IMR-90 (cell line): ENCODE data around the gene HNF1B.

Experiments
- CEBPB ChIP-seq: IDR thresholded peaks from 2 replicates; pipeline ENCODE4 v1.6.1; 2012; ENCODE audit warnings: low read depth, low read length, improper control_type of control experiment
- POLR2A ChIP-seq: IDR thresholded peaks from 2 replicates; pipeline ENCODE4 v1.6.1; 2012; ENCODE audit warnings: mild to moderate bottlenecking, low read depth, low read length
- TF ChIP-seq, protein P1 (sequence below): conservative IDR thresholded peaks from 2 replicates; pipeline ENCODE4 v1.5.1; 2012; ENCODE audit warnings: mild to moderate bottlenecking, low read depth, low read length, improper control_type of control experiment
- TF ChIP-seq, protein P2 (sequence below): fragments of 150-350 bp; IDR thresholded peaks from 2 replicates; pipeline ENCODE4 v1.6.1; 2016; ENCODE audit warnings: low read depth, mild to moderate bottlenecking, low read length, moderate library complexity, borderline replicate concordance

DNA sequence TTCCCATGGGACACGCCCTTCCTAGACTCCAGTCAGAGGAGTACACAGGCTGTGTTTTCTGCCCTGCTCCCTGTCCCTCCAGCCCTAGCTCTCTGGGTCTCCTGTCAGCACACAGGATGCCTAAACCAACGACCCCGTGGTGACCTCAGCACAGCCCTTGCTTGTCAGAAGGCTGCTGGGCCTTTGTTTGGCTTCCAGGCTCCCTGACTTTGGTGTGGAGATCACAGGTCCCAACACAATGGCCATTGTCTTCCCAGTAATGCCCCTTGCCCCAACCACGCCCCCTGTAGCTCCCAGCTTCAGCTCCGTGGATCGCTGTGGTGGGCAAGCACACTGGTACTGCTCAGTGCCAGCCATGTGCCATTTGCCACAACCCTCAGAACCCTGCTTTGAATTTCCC, 15.0 kb downstream of the HNF1B start:
- TF ChIP-seq, protein P1, sequence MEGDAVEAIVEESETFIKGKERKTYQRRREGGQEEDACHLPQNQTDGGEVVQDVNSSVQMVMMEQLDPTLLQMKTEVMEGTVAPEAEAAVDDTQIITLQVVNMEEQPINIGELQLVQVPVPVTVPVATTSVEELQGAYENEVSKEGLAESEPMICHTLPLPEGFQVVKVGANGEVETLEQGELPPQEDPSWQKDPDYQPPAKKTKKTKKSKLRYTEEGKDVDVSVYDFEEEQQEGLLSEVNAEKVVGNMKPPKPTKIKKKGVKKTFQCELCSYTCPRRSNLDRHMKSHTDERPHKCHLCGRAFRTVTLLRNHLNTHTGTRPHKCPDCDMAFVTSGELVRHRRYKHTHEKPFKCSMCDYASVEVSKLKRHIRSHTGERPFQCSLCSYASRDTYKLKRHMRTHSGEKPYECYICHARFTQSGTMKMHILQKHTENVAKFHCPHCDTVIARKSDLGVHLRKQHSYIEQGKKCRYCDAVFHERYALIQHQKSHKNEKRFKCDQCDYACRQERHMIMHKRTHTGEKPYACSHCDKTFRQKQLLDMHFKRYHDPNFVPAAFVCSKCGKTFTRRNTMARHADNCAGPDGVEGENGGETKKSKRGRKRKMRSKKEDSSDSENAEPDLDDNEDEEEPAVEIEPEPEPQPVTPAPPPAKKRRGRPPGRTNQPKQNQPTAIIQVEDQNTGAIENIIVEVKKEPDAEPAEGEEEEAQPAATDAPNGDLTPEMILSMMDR: no peak
- TF ChIP-seq, protein P2, sequence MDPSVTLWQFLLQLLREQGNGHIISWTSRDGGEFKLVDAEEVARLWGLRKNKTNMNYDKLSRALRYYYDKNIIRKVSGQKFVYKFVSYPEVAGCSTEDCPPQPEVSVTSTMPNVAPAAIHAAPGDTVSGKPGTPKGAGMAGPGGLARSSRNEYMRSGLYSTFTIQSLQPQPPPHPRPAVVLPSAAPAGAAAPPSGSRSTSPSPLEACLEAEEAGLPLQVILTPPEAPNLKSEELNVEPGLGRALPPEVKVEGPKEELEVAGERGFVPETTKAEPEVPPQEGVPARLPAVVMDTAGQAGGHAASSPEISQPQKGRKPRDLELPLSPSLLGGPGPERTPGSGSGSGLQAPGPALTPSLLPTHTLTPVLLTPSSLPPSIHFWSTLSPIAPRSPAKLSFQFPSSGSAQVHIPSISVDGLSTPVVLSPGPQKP: no peak
- no peak for TF ChIP-seq POLR2A
- TF ChIP-seq CEBPB: no peak
